GM21825 (cell line): ENCODE results near the gene ZNF385B.

ENCODE experiments used
- ATAC-seq: cut with Tn5 transposase; IDR thresholded peaks from one replicate; pipeline ENCODE4 v1.9.1; 2021; ENCODE audit warnings: mild to moderate bottlenecking, moderate library complexity; ENCODE audit not compliant: unreplicated experiment

ZNF385B gene

GRCh38 chr2:179749210-179749609 is 112.2 kb downstream of the ZNF385B start:
- ATAC-seq = no peak

GRCh38 chr2:179746981-179747380 is 114.4 kb downstream of the ZNF385B start:
- no peak for ATAC-seq

- no peak for ATAC-seq
Measured at GRCh38 chr2:179745635-179746256, 115.7 kb downstream of the ZNF385B start.

GRCh38 chr2:179744401-179744800 is 117.0 kb downstream of the ZNF385B start:
- no peak for ATAC-seq

- no peak for ATAC-seq
Measured at GRCh38 chr2:179741317-179741716, 120.1 kb downstream of the ZNF385B start.

- ATAC-seq = no peak
Measured at GRCh38 chr2:179729966-179730365, 131.4 kb downstream of the ZNF385B start.

- ATAC-seq = no peak
Measured at GRCh38 chr2:179726461-179727180, 134.8 kb downstream of the ZNF385B start.

GRCh38 chr2:179724403-179724802 is 137.0 kb downstream of the ZNF385B start:
- no peak for ATAC-seq

- ATAC-seq = no peak
Measured at GRCh38 chr2:179720173-179720772, 141.1 kb downstream of the ZNF385B start.

- ATAC-seq = no peak
Measured at GRCh38 chr2:179715871-179716270, 145.5 kb downstream of the ZNF385B start.

- ATAC-seq = no peak
Measured at GRCh38 chr2:179715196-179715595, 146.2 kb downstream of the ZNF385B start.

- ATAC-seq = no peak
Measured at GRCh38 chr2:179712825-179713224, 148.6 kb downstream of the ZNF385B start.

- ATAC-seq = no peak
Measured at GRCh38 chr2:179711375-179711774, 150.0 kb downstream of the ZNF385B start.

GRCh38 chr2:179703702-179704101 is 157.7 kb downstream of the ZNF385B start:
- no peak for ATAC-seq

GRCh38 chr2:179702912-179703311 is 158.5 kb downstream of the ZNF385B start:
- no peak for ATAC-seq

GRCh38 chr2:179701524-179702110 is 159.8 kb downstream of the ZNF385B start:
- no peak for ATAC-seq

- no peak for ATAC-seq
Measured at GRCh38 chr2:179695486-179695885, 165.9 kb downstream of the ZNF385B start.

GRCh38 chr2:179694963-179695362 is 166.4 kb downstream of the ZNF385B start:
- ATAC-seq = no peak

- no peak for ATAC-seq
Measured at GRCh38 chr2:179692610-179693009, 168.8 kb downstream of the ZNF385B start.

GRCh38 chr2:179692043-179692442 is 169.4 kb downstream of the ZNF385B start:
- ATAC-seq = no peak

- no peak for ATAC-seq
Measured at GRCh38 chr2:179691235-179691634, 170.2 kb downstream of the ZNF385B start.
